Measurements from ENCODE around the gene FUT1.

The FUT1 gene

DNA sequence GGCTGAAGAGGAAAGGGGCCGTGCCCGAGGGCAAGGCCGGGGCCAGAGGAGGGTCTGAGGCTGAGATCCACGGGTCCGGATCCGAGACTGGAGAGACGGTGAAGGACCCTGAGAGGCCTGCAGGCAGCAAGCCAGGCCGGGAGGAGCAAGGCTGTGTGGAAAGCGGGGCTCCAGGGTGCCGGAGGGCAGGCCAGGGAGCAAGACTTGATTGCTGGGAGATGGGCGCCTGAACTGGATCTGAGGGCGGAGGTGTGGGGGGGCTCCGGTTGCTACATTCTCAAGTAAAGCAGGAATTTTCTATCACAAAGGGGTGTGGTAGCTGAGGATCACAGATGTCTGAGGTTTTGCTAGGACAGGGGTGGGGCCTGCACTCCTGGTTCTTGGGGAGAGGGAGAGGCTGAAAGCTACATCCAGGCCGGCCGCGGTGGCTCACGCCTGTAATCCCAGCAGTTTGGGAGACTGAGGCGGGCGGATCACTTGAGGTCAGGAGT, 36.7 kb downstream of the FUT1 start:
- DNase-seq, result no peak

DNA sequence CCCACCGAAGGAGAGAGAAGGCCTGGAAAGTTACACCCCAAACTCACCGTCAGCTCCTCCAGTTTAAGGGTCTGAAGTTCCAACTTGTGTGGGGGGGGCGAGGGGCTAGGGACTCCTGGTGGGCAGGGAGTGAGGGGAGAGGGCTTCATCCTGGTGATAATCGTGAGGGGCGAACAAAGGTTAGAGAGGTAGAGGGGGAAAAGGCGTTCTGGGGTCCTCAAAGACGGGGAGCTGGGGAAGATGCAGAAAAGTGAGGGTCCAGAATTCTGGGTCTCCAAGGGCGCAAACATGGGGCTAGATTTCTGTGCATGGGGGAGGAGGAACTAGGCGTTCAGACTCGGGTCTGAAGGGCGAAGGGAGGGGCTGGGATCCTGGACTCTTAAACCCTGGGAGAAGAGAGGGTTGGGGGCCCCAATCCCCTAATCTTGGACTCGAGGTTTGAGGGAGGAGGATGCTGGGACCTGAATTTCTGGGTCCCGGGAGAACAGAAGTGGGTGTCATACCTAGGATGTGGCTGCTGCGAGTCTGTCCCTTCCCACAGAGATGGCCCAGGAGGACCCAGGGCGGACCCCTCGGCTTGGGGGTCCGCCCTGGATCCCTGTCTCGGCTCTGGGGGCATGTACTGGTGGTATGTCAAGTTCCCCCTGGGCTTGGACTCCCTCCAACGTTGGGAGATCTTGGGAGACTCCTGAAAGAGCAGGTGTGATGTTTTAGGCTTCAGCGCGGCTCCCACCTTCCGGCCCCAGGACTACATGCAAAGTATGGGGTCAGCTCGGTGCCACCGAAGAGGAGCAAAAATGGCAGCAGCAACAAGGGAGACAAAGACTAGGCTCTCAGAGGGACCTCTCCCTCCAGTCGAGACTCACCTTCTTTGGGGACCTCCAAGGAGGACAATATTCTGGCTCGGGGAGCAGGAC, 37.4 kb downstream of the FUT1 start:
- no peak for DNase-seq

DNA sequence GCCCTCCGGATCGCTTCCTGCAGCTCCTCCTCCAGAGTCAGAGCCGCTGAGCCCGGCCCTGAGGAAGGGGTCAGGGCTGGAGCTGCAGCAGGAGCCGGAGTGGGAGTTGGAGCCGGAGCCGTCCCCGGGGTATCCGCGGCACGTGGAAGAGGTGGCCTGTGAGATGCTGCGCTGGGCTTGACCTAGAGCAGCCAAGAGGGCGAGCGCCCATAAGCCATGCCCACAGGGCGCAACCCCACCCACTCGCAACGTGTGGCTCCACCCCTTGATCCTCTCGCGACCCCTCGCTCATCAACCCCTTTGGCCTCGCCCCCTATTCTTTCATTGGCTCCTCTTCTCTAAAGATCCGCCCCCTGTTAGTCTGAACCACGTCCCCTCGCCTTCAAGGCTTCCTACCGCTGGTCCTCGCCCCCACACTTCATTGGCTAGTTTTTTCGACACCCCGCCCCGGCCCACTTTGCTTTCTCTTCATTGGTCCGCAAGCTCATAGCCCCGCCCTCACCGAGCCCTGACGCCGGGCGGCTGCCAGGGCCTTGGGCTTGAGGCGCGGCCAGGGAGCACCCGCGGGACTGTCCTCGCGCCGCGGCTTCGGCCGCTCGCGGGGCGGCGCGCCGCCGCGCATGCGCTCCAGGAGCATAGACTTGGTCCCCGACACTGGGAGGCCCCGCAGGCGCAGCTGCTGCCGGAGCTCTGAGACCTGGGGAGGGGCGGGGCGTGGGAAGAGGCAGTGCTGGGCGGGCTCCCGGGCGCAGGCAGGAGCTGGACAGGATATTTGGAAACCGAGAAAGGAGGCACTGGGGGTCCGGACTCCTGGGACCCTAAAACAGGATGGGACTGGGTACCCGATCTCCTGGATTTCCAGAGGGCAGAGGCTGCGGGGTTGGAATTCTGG, 38.3 kb downstream of the FUT1 start:
- peak; percentile 96 for DNase-seq

DNA sequence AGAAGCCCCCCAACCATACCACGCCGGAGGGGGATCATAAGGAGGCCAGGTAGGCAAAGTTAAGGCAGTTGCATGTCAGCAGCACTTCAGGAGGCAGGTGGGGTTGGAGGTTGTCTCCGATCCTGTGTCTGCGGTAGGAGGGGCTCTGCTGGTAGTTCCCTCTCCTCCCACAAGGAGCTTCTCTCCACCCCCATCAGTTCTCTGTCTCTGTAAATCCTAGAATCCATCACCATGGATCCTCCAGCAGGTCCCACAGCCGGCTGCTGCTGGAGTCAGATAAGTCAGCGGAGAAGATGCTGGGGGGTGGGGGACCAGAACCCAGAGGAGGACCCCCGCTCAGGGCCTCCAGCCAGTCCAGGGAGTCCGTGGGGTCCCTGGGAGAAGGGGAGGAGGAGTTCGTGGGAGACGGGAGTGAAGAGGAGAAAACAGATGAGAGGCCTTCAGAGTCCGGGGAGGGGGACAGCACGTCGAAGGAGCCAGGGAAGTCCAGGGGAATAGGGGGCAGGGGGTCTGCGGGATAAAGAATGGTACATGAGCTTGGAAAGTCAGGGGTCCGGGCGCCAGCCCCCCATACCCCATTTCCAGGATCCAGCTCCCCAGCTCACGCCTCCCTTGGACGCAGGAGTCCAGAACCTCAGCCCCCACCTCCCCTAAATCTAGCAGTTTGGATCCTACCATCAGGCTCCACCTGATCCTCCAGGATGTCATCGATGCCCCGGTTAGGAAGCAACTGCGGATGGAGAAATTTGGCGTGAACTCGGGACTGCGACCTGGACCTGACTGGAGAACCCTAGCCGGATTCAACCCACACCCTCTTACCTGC, 39.2 kb downstream of the FUT1 start:
- no peak for DNase-seq

DNA sequence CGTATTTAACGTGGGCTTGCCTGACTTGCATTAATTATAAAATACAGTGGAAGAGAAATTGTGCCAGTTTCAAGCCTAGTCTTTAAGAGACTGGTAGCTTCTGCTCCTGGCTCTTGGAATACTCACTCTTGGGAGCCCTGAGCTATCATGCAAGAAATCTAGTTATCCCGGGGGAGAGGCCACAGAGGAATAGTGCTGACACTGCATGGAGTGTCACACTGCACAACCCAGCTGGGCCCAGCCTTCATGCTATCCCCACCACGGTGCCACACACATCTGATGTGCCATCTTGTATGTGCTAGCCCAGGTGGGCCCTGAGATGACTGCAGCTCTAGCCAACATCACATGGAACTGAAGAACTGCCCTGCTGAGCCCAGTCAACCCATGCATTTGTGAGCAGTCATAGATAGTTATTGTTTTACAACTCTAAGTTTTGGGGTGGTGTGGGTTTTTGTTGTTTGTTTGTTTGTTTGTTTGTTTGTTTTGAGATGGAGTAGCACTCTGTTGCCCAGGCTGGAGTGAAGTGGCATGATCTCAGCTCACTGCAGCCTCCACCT, 41.3 kb downstream of the FUT1 start:
- DNase-seq, result no peak

DNA sequence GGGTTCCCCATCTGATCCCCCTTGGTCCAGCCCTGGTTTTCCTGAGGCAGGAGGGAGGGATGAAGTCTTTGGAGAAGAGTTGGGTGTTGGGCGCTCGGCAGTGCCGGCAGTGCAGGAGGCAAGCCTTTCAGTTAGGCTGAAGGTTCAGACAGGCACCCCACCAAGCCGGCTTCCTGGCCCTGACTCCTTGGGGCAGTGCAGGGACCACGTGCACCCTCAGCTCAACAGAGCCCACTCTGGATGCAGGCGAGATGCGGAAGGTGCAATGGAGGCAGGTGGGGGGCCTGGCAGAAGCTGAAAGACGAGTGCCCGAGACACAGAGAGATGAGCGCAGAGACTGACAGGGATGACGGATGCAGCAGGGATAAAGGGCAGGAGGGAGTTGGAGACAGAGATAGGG, 44.0 kb downstream of the FUT1 start:
- no peak for DNase-seq

DNA sequence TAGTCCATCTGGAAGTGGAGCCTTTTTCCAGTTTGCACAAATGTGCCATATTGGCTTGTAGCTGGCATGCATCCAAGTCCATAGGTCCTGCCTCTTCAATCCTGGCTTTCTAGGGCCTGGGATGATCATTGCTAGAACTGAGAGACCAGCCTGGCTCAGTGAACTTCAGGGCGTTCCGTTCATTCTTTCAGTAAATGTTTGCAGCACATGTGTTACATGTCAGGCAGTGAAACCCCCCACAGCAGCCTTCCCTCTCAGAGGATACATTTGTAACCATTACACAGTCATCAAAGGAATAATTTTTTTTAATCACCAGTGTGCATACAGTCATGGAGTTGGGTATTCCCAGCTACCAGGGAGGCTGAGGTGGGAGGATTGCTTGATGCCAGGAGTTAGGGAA, 47.0 kb downstream of the FUT1 start:
- no peak for DNase-seq

DNA sequence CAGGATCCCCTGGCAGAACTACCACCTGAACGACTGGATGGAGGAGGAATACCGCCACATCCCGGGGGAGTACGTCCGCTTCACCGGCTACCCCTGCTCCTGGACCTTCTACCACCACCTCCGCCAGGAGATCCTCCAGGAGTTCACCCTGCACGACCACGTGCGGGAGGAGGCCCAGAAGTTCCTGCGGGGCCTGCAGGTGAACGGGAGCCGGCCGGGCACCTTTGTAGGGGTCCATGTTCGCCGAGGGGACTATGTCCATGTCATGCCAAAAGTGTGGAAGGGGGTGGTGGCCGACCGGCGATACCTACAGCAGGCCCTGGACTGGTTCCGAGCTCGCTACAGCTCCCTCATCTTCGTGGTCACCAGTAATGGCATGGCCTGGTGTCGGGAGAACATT, 49.1 kb downstream of the FUT1 start:
- no peak for DNase-seq

DNA sequence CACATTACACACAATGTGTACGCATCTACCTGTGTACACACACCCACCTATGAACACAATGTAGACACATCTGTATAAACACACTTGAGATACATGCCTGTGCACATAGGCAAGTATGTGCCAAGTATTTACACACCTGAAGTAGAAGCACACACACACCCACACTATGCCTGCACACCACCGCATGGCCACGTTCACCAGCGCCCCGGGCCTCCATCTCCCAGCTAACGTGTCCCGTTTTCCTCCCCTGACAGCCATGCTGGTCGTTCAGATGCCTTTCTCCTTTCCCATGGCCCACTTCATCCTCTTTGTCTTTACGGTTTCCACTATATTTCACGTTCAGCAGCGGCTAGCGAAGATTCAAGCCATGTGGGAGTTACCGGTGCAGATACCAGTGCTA, 49.7 kb downstream of the FUT1 start:
- DNase-seq, result no peak

DNA sequence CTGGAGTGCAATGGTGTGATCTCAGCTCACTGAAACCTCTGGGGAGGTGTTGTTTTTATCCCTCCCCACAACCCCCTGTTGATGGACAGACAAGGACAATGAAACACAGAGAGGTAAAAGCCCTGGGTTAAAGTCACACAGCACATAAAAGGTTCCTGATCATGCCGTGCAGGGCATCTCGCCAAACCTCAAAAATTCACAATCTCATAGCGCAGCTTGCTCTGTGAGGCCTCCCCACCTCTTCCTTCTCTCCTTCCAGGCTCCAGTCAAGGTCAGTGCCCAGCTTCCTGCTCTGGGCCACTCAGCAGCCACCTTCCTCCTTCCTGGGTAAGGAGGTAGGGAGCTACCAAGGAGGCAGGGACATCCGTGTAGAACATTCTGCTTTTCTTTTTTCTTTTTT, 54.4 kb downstream of the FUT1 start:
- no peak for DNase-seq

All from activated CD4-positive, alpha-beta T cell treated with anti-CD3 and anti-CD28 coated beads, Interleukin-2, amount 50 U/mL, for 1 hour (primary cell).